Neutrophil (primary cell): ENCODE measurements around the gene S100A13.

ENCODE experiments used
- H3K27ac ChIP-seq: fragments of 200-600 bp; sonication (generic); 2 replicates; pipeline ENCODE4 v1.5.1; 2016; ENCODE audit warnings: mild to moderate bottlenecking, moderate library complexity
- H3K27me3 ChIP-seq: fragments of 200-600 bp; sonication (generic); 2 replicates; pipeline ENCODE4 v1.6.0; 2016; ENCODE audit warnings: mild to moderate bottlenecking
- H3K36me3 ChIP-seq: fragments of 200-600 bp; sonication (generic); 2 replicates; pipeline ENCODE4 v1.5.1; 2017
- H3K4me1 ChIP-seq, 2 experiments: fragments of 200-600 bp in 1 of 2; sonication (generic) in 1 of 2; 1 replicate in 1 of 2; 2 replicates in 1 of 2; pipeline versions ENCODE4 v1.5.1 to v1.6.1; 2013 to 2016; ENCODE audit warnings: low read depth in 1 of 2, low read length in 1 of 2, mild to moderate bottlenecking in 1 of 2, moderate library complexity in 1 of 2; ENCODE audit not compliant: control insufficient read depth in 1 of 2, insufficient read depth in 1 of 2
- H3K4me3 ChIP-seq, 2 experiments: fragments of 200-600 bp in 1 of 2; sonication (generic) in 1 of 2; 1 replicate in 1 of 2; 2 replicates in 1 of 2; pipeline ENCODE4 v1.5.1; 2013 to 2016; ENCODE audit warnings: low read depth in 1 of 2, low read length in 1 of 2, mild to moderate bottlenecking in 1 of 2, moderate library complexity in 1 of 2
- H3K9me3 ChIP-seq: fragments of 200-600 bp; sonication (generic); 2 replicates; pipeline ENCODE4 v1.5.1; 2016
- TF ChIP-seq, protein P1 (sequence below): fragments of 200-600 bp; sonication (generic); IDR thresholded peaks from 2 replicates; pipeline ENCODE4 v1.5.1; 2016; ENCODE audit warnings: antibody characterized with exemption

S100A13 gene

GRCh38 chr1:153619171-153619570 is 8.1 kb downstream of the S100A13 start:
- Histone ChIP-seq H3K4me1 (peaks cover 0 to 7% of the 10 kb centered on the region in 2 experiments), H3K9me3 (no peaks in the 10 kb centered on the region), H3K27ac (no peak overlapping the region), H3K4me3 (no peak overlapping the region), H3K36me3 (no peaks in the 10 kb centered on the region), H3K27me3 (no peaks in the 10 kb centered on the region)
- TF ChIP-seq, protein P1, sequence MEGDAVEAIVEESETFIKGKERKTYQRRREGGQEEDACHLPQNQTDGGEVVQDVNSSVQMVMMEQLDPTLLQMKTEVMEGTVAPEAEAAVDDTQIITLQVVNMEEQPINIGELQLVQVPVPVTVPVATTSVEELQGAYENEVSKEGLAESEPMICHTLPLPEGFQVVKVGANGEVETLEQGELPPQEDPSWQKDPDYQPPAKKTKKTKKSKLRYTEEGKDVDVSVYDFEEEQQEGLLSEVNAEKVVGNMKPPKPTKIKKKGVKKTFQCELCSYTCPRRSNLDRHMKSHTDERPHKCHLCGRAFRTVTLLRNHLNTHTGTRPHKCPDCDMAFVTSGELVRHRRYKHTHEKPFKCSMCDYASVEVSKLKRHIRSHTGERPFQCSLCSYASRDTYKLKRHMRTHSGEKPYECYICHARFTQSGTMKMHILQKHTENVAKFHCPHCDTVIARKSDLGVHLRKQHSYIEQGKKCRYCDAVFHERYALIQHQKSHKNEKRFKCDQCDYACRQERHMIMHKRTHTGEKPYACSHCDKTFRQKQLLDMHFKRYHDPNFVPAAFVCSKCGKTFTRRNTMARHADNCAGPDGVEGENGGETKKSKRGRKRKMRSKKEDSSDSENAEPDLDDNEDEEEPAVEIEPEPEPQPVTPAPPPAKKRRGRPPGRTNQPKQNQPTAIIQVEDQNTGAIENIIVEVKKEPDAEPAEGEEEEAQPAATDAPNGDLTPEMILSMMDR: no peak

DNA sequence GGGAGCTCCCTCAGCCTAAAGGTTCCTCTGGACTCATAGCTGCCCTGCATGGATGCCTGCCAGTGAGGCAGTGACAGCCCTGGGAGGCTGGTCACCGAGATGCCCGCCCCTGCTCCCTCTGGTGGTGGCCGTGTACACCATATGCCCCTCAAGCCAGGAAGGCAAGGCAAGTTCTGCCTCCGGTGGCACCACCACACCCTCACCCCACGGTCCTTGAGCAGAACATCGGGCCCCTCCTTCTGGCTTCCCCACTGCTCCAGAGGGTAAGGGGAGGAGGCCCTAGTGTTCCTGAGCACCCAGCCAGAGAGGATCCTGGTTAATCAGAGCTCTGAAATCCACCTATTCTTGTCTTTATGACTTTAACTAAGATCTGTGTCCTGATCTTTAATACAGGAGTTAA is 9.6 kb downstream of the S100A13 start:
- Histone ChIP-seq H3K27ac (no peak overlapping the region), H3K36me3 (no peaks in the 10 kb centered on the region), H3K27me3 (no peaks in the 10 kb centered on the region), H3K4me1 (peaks cover 0 to 7% of the 10 kb centered on the region in 2 experiments), H3K9me3 (no peaks in the 10 kb centered on the region), H3K4me3 (no peak overlapping the region)
- TF ChIP-seq, protein P1: peak; percentile 39

DNA sequence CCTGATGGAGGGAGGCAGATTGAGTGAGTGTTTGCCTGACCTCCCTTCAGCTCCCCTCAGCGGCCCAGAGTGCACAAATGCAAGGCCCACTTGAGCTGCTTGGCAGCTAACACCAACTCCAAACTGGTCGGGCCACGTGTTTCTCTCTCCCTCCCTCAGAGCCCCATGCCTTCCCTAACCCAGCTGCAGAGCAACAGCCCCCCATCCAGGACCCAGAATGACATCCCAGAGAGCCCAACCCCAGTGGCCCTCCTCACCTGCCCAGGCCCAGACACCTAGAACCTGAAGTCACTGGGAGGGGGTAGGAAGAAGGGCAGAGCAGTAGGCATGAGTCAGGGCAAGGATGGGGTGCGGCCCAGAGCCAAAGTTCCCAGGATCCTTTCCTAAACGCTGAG is 10.4 kb downstream of the S100A13 start:
- Histone ChIP-seq H3K27ac (no peak overlapping the region), H3K27me3 (no peaks in the 10 kb centered on the region), H3K36me3 (no peaks in the 10 kb centered on the region), H3K9me3 (no peaks in the 10 kb centered on the region), H3K4me1 (peaks cover 0 to 7% of the 10 kb centered on the region in 2 experiments), H3K4me3 (no peak overlapping the region)
- TF ChIP-seq, protein P1: no peak

DNA sequence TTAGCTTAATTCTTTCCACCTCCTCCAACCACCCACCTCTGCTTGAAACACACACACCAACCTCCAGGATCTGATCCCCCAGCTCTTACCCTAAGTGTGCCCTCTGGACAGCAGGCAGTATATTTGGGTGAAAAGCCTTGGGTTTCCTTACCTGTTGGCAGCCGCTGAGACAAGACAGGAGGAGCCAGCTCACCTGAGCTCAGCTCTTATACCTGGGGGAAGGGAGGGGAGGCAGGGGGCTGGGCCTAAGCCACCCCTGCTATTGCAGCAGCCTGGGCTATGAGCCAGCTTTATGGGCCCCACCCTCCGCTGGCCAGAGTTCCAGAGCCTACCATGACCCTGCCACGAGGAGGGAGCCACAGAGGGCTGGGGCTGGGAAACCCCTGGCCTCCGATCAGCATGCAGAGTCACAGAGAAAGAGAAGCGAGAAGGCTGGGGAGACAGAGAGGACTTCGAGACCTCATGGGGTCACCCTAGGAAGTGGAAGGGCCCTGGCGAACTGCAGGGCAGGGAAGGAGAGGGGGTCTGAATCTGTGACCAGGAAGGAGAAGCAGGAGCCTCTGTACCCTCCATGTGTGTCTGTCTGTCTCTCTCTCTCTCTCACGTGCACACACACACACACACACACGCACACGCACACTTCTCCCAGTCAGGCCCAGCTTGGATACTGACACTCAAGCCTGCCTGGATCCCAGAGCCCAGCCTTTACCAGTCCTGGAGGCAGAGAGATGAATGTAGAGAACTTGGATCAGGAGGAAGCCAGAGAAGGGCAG is 11.0 kb downstream of the S100A13 start, which contains the start of gene S100A14:
TSS of gene S100A14 (minus strand) at position 182 of the 773 bp plus-strand sequence. CDS start 467 bp downstream, outside the sequence.
- Histone ChIP-seq H3K9me3 (no peaks in the 10 kb centered on the region), H3K36me3 (no peaks in the 10 kb centered on the region), H3K4me1 (peaks cover 0 to 7% of the 10 kb centered on the region in 2 experiments), H3K4me3 (no peak within 1 kb of the TSS), H3K27ac (no peak within 1 kb of the TSS), H3K27me3 (peaks cover 3% of the 10 kb centered on the region)
- TF ChIP-seq, protein P1: no peak

DNA sequence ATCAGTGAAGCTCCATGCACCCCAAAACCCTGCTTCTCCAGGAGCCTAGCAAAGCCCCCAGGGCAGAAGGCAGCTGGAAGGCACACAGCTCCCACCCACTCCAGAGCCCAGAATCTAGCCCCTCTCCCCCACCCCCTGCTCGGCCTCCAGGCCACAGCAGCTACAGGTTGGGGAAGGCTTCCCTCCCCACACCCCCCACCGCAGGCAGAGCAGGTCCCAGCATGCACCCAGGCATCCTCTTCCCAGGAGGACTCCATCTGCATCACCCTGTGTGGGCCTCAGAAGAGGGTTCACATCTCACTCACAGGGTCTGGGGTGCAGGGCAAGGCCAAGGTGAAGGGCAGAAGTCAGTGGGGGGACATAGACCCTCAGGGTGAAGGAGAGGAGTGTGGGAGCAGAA is 11.9 kb downstream of the S100A13 start:
- Histone ChIP-seq H3K4me1 (peaks cover 0 to 7% of the 10 kb centered on the region in 2 experiments), H3K4me3 (no peak overlapping the region), H3K27ac (no peak overlapping the region)

More for the DNA sequence above, 11.9 kb downstream of the S100A13 start:
- H3K36me3 ChIP-seq: no peaks in the 10 kb centered on the region
- no peaks in the 10 kb centered on the region for H3K9me3 ChIP-seq
- TF ChIP-seq, protein P1: no peak
- peaks cover 10% of the 10 kb centered on the region for H3K27me3 ChIP-seq
